ENCODE data around the gene FOXI3.

DNA sequence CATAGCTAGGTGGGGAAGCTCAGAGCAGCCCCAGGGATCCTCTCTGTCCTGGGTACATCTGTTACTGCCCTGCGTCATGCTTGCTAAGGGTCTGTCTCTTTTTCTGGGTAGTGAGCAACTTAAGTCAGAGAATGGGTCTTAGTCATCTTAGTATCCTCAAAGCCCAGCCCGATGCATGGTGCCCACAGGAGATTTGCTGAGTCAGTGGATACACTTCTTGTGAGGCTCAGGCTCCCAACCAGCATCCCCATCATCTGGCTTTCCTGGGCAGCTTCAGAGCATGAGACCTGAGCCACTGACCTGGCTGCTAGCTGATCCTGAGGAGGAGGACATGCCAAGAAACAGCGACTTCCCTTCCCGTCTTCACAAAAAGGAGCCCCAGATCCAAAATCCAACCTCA is 10.0 kb downstream of the FOXI3 start:
- TF ChIP-seq, protein P1, sequence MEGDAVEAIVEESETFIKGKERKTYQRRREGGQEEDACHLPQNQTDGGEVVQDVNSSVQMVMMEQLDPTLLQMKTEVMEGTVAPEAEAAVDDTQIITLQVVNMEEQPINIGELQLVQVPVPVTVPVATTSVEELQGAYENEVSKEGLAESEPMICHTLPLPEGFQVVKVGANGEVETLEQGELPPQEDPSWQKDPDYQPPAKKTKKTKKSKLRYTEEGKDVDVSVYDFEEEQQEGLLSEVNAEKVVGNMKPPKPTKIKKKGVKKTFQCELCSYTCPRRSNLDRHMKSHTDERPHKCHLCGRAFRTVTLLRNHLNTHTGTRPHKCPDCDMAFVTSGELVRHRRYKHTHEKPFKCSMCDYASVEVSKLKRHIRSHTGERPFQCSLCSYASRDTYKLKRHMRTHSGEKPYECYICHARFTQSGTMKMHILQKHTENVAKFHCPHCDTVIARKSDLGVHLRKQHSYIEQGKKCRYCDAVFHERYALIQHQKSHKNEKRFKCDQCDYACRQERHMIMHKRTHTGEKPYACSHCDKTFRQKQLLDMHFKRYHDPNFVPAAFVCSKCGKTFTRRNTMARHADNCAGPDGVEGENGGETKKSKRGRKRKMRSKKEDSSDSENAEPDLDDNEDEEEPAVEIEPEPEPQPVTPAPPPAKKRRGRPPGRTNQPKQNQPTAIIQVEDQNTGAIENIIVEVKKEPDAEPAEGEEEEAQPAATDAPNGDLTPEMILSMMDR (IDR thresholded peaks at IDR 0.05; ENCODE audit: low read depth, low read length, missing input control), result no peak
- no peak for TF ChIP-seq YY1 (IDR thresholded peaks at IDR 0.05)
- TF ChIP-seq, protein P2, sequence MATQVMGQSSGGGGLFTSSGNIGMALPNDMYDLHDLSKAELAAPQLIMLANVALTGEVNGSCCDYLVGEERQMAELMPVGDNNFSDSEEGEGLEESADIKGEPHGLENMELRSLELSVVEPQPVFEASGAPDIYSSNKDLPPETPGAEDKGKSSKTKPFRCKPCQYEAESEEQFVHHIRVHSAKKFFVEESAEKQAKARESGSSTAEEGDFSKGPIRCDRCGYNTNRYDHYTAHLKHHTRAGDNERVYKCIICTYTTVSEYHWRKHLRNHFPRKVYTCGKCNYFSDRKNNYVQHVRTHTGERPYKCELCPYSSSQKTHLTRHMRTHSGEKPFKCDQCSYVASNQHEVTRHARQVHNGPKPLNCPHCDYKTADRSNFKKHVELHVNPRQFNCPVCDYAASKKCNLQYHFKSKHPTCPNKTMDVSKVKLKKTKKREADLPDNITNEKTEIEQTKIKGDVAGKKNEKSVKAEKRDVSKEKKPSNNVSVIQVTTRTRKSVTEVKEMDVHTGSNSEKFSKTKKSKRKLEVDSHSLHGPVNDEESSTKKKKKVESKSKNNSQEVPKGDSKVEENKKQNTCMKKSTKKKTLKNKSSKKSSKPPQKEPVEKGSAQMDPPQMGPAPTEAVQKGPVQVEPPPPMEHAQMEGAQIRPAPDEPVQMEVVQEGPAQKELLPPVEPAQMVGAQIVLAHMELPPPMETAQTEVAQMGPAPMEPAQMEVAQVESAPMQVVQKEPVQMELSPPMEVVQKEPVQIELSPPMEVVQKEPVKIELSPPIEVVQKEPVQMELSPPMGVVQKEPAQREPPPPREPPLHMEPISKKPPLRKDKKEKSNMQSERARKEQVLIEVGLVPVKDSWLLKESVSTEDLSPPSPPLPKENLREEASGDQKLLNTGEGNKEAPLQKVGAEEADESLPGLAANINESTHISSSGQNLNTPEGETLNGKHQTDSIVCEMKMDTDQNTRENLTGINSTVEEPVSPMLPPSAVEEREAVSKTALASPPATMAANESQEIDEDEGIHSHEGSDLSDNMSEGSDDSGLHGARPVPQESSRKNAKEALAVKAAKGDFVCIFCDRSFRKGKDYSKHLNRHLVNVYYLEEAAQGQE (IDR thresholded peaks at IDR 0.05), result no peak

All from liver (tissue), 2 donors.